Sigmoid colon (tissue), 4 donors: Measurements from ENCODE around the gene KCNJ9.

Experiments used
- CTCF ChIP-seq, 4 experiments: fragments of 450-650 bp in 3 of 4; fragments of 200-600 bp in 1 of 4; IDR thresholded peaks; one replicate each; pipeline ENCODE4 v1.5.1; 2016 to 2019; ENCODE audit warnings: antibody characterized with exemption in 4 of 4, mild to moderate bottlenecking in 3 of 4, moderate library complexity in 2 of 4
- EP300 ChIP-seq, 4 donors: sonication (generic); formaldehyde crosslinking; IDR thresholded peaks; one replicate each; pipeline ENCODE4 v1.6.1; 2017; ENCODE audit warnings: antibody characterized with exemption in 4 of 4
- POLR2A ChIP-seq, 2 donors: fragments of 450-650 bp; IDR thresholded peaks; one replicate each; pipeline ENCODE4 v1.6.1; 2016; ENCODE audit warnings: antibody characterized with exemption in 2 of 2, mild to moderate bottlenecking in 2 of 2, moderate library complexity in 2 of 2
- POLR2AphosphoS5 ChIP-seq, 4 donors: sonication (generic); formaldehyde crosslinking; IDR thresholded peaks; one replicate each; pipeline ENCODE4 v1.6.1; 2017; ENCODE audit warnings: antibody characterized with exemption in 4 of 4

- no peak for TF ChIP-seq CTCF (IDR thresholded peaks at IDR 0.05)
- TF ChIP-seq EP300 (IDR thresholded peaks at IDR 0.05) = no peak
- TF ChIP-seq POLR2AphosphoS5 (IDR thresholded peaks at IDR 0.05) = no peak
- TF ChIP-seq POLR2A (IDR thresholded peaks at IDR 0.05) = no peak
Observed at GRCh38 chr1:160081261-160081936, at the start of gene KCNJ9.
